ENCODE data around the gene STT3B. TPM values are rescaled to one million over a fixed set of nuclear protein-coding genes. Genes with fewer than 3 reads are reported as not detected.
A peak's percentile ranks its signal among the peaks of the same experiment; 100 is the strongest.

The STT3B gene
- total RNA-seq, 2 donors from 2014 or later = 126 to 199 TPM

- H3K4me3 ChIP-seq (ENCODE audit: low read length) = no peak overlapping the region
- H3K9me3 ChIP-seq (ENCODE audit: control insufficient read depth, low read length) = peaks cover 5% of the 10 kb centered on the region
- no peak for DNase-seq
- peaks cover 1% of the 10 kb centered on the region for H3K9me3 Mint-ChIP-seq
- WGBS, 2 experiments (ENCODE audit: insufficient coverage in 1 of 2, insufficient read length in 1 of 2) = 80 to 100% methylated on average over 1 of the region's 1 CpG
- no peak overlapping the region for H3K9ac ChIP-seq (ENCODE audit: extremely low read depth, low read length, poor library complexity, severe bottlenecking)
- peaks cover 6% of the 10 kb centered on the region for H3K4me1 ChIP-seq (ENCODE audit: control insufficient read depth, insufficient read depth, low read length)
- no peak overlapping the region for H3K27ac ChIP-seq (ENCODE audit: low read depth, low read length)
- H3K27ac Mint-ChIP-seq = no peak overlapping the region
- H3K36me3 ChIP-seq (ENCODE audit: control insufficient read depth, insufficient read depth, low read length) = peaks cover 47% of the 10 kb centered on the region
- no peaks in the 10 kb centered on the region for H3K27me3 ChIP-seq (ENCODE audit: control insufficient read depth, insufficient read depth, low read length, poor library complexity, severe bottlenecking)
- TF ChIP-seq, protein P1, sequence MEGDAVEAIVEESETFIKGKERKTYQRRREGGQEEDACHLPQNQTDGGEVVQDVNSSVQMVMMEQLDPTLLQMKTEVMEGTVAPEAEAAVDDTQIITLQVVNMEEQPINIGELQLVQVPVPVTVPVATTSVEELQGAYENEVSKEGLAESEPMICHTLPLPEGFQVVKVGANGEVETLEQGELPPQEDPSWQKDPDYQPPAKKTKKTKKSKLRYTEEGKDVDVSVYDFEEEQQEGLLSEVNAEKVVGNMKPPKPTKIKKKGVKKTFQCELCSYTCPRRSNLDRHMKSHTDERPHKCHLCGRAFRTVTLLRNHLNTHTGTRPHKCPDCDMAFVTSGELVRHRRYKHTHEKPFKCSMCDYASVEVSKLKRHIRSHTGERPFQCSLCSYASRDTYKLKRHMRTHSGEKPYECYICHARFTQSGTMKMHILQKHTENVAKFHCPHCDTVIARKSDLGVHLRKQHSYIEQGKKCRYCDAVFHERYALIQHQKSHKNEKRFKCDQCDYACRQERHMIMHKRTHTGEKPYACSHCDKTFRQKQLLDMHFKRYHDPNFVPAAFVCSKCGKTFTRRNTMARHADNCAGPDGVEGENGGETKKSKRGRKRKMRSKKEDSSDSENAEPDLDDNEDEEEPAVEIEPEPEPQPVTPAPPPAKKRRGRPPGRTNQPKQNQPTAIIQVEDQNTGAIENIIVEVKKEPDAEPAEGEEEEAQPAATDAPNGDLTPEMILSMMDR (conservative IDR thresholded peaks at IDR 0.05) = no peak
- H3K27me3 Mint-ChIP-seq (ENCODE audit: insufficient read depth) = no peaks in the 10 kb centered on the region
- H3K36me3 Mint-ChIP-seq (ENCODE audit: low read depth) = peaks cover 10% of the 10 kb centered on the region
- H3K4me1 Mint-ChIP-seq = peaks cover 35% of the 10 kb centered on the region
- no peak overlapping the region for H3K4me3 Mint-ChIP-seq
Observed at GRCh38 chr3:31546725-31547124, 14.0 kb downstream of the STT3B start.

- Histone ChIP-seq H3K27me3 (ENCODE audit: control insufficient read depth, insufficient read depth, low read length, poor library complexity, severe bottlenecking) (no peaks in the 10 kb centered on the region), H3K4me1 (ENCODE audit: control insufficient read depth, insufficient read depth, low read length) (no peaks in the 10 kb centered on the region), H3K27ac (ENCODE audit: low read depth, low read length) (no peak overlapping the region), H3K36me3 (ENCODE audit: control insufficient read depth, insufficient read depth, low read length) (peaks cover 35% of the 10 kb centered on the region), H3K9me3 (ENCODE audit: control insufficient read depth, low read length) (peaks cover 21% of the 10 kb centered on the region), H3K9ac (ENCODE audit: extremely low read depth, low read length, poor library complexity, severe bottlenecking) (no peak overlapping the region), H3K4me3 (ENCODE audit: low read length) (no peak overlapping the region)
- no peak for DNase-seq
- no peak overlapping the region for H3K4me3 Mint-ChIP-seq
- peaks cover 14% of the 10 kb centered on the region for H3K9me3 Mint-ChIP-seq
- peaks cover 24% of the 10 kb centered on the region for H3K4me1 Mint-ChIP-seq
- no peak overlapping the region for H3K27ac Mint-ChIP-seq
- peaks cover 16% of the 10 kb centered on the region for H3K36me3 Mint-ChIP-seq (ENCODE audit: low read depth)
- no peaks in the 10 kb centered on the region for H3K27me3 Mint-ChIP-seq (ENCODE audit: insufficient read depth)
- TF ChIP-seq, protein P1 (conservative IDR thresholded peaks at IDR 0.05) = peak; percentile 76
- WGBS, 2 experiments (ENCODE audit: insufficient coverage in 1 of 2, insufficient read length in 1 of 2) = 42 to 62% methylated on average over 2 of the region's 2 CpGs
Observed at GRCh38 chr3:31550452-31551251, 17.9 kb downstream of the STT3B start.

DNA sequence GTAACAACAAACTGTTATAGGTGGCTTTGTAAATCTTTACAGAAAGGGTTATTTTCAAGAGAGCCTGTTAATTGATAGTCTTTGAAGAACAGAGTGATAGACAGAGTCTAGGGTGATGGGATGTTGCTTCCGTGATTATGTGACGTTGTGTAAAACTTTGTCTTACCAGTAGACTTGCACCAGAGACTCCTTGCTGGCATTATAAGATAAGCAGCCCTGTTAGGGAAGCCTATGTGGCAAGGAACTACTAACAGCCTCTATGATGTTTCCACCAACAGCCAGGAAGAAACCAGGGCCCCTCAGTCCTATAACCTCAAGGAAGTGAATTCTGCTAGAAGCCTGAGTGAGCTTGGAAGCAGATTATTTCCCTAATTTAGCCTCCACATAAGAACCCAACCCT is 18.9 kb downstream of the STT3B start:
- no peak overlapping the region for H3K4me3 ChIP-seq (ENCODE audit: low read length)
- peaks cover 17% of the 10 kb centered on the region for H3K4me1 Mint-ChIP-seq
- peaks cover 14% of the 10 kb centered on the region for H3K9me3 Mint-ChIP-seq
- no peak for DNase-seq
- no peak overlapping the region for H3K9ac ChIP-seq (ENCODE audit: extremely low read depth, low read length, poor library complexity, severe bottlenecking)
- peak overlapping the region; percentile 15 for H3K27ac Mint-ChIP-seq
- no peak overlapping the region for H3K27ac ChIP-seq (ENCODE audit: low read depth, low read length)
- peaks cover 21% of the 10 kb centered on the region for H3K9me3 ChIP-seq (ENCODE audit: control insufficient read depth, low read length)
- 96 to 100% methylated on average over 2 of the region's 2 CpGs for WGBS, 2 experiments (ENCODE audit: insufficient coverage in 1 of 2, insufficient read length in 1 of 2)
- H3K36me3 Mint-ChIP-seq (ENCODE audit: low read depth) = peaks cover 16% of the 10 kb centered on the region
- H3K36me3 ChIP-seq (ENCODE audit: control insufficient read depth, insufficient read depth, low read length) = peaks cover 27% of the 10 kb centered on the region
- no peaks in the 10 kb centered on the region for H3K27me3 ChIP-seq (ENCODE audit: control insufficient read depth, insufficient read depth, low read length, poor library complexity, severe bottlenecking)
- no peaks in the 10 kb centered on the region for H3K27me3 Mint-ChIP-seq (ENCODE audit: insufficient read depth)
- H3K4me3 Mint-ChIP-seq = no peak overlapping the region
- TF ChIP-seq, protein P1 (conservative IDR thresholded peaks at IDR 0.05) = no peak
- no peaks in the 10 kb centered on the region for H3K4me1 ChIP-seq (ENCODE audit: control insufficient read depth, insufficient read depth, low read length)
